Keratinocyte (primary cell): ENCODE data around the gene GOLIM4.

Experiments
- EZH2 ChIP-seq: IDR thresholded peaks from one replicate; pipeline ENCODE4 v1.6.1; 2012; ENCODE audit warnings: inconsistent platforms, mild to moderate bottlenecking, low read length, moderate library complexity
- TF ChIP-seq, protein P1 (sequence below), 3 experiments: IDR thresholded peaks in 1 of 3; conservative IDR thresholded peaks in 1 of 3; optimal IDR thresholded peaks in 1 of 3; 2 replicates in 2 of 3; 3 replicates in 1 of 3; pipeline versions ENCODE3 to v1.5.1; 2011; ENCODE audit warnings: low read length in 3 of 3, mild to moderate bottlenecking in 3 of 3, moderate library complexity in 2 of 3, control low read depth in 1 of 3, inconsistent platforms in 1 of 3; ENCODE audit not compliant: insufficient read depth in 2 of 3; ENCODE audit errors: extremely low read depth in 1 of 3

DNA sequence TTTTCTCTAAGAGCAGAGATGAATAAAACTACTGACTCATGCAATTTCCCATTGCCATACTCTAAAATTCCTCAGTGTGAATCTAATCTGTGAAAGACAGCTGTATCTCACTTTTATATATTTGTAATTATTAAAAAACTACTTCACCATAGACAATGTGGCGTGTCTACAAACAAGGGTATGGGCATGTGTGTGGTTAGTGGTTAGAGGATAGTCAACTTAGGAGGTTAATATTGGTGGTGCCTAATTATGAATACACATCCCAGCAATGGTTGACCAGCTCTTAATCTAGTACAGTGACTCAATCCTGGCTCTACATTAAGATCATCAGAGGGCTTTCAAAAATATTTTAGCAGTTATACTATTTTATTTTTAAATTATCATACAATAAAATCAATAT, 94.5 kb downstream of the GOLIM4 start:
- TF ChIP-seq, protein P1, sequence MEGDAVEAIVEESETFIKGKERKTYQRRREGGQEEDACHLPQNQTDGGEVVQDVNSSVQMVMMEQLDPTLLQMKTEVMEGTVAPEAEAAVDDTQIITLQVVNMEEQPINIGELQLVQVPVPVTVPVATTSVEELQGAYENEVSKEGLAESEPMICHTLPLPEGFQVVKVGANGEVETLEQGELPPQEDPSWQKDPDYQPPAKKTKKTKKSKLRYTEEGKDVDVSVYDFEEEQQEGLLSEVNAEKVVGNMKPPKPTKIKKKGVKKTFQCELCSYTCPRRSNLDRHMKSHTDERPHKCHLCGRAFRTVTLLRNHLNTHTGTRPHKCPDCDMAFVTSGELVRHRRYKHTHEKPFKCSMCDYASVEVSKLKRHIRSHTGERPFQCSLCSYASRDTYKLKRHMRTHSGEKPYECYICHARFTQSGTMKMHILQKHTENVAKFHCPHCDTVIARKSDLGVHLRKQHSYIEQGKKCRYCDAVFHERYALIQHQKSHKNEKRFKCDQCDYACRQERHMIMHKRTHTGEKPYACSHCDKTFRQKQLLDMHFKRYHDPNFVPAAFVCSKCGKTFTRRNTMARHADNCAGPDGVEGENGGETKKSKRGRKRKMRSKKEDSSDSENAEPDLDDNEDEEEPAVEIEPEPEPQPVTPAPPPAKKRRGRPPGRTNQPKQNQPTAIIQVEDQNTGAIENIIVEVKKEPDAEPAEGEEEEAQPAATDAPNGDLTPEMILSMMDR (optimal IDR thresholded peaks at IDR 0.05 in 1 of 3, IDR thresholded peaks at IDR 0.05 in 1 of 3, conservative IDR thresholded peaks at IDR 0.05 in 1 of 3; ENCODE audit: extremely low read depth in 1 of 3, insufficient read depth in 2 of 3, low read length in 3 of 3) = no peak
- TF ChIP-seq EZH2 = no peak
